Loucy (cell line): ENCODE data around the gene DENND6B.

ENCODE experiments used
- CTCF ChIP-seq: fragments of 200-600 bp; sonication (generic); conservative IDR thresholded peaks from 2 replicates; pipeline ENCODE4 v1.5.1; 2014; ENCODE audit warnings: mild to moderate bottlenecking, antibody characterized with exemption, low read length
- EZH2phosphoT487 ChIP-seq: fragments of 200-600 bp; IDR thresholded peaks from 2 replicates; pipeline ENCODE4 v1.6.1; 2018; ENCODE audit warnings: antibody characterized with exemption, mild to moderate bottlenecking, moderate library complexity, borderline replicate concordance

DNA sequence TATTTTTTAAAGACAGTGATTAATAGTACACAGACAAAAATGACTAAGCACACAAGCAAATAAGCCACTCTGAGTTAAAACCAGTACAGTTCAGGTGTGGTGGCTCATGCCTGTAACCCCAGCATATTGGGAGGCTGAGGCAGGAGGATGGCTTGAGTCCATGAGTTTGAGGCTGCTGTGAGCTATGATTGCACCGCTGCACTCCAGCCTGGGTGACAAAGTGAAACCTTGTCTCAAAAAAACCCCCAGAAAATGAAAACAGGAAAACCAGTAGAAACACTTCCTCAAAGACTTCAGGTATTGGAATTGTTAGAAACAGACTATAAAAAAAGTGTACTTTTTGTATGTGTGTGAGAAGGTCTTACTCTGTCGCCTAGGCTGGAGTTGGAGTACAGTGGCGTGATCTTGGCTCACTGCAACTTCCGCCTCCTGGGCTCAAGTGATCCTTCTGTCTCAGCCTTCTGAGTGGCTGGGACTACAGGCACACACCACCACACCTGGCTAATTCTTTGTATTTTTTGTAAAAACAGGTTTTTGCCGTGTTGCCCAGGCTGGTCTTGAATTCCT is 49.4 kb upstream of the DENND6B start:
- TF ChIP-seq CTCF (no peak), EZH2phosphoT487 (no peak)
